Sigmoid colon (tissue), 4 donors: ENCODE data around the gene KRT73.

Source experiments
- EP300 ChIP-seq, 4 donors: sonication (generic); formaldehyde crosslinking; IDR thresholded peaks; one replicate each; pipeline ENCODE4 v1.6.1; 2017; ENCODE audit warnings: antibody characterized with exemption in 4 of 4
- POLR2A ChIP-seq, 2 donors: fragments of 450-650 bp; IDR thresholded peaks; one replicate each; pipeline ENCODE4 v1.6.1; 2016; ENCODE audit warnings: antibody characterized with exemption in 2 of 2, mild to moderate bottlenecking in 2 of 2, moderate library complexity in 2 of 2
- POLR2AphosphoS5 ChIP-seq, 4 donors: sonication (generic); formaldehyde crosslinking; IDR thresholded peaks; one replicate each; pipeline ENCODE4 v1.6.1; 2017; ENCODE audit warnings: antibody characterized with exemption in 4 of 4
- TF ChIP-seq, protein P1 (sequence below), 4 experiments: fragments of 450-650 bp in 3 of 4; fragments of 200-600 bp in 1 of 4; IDR thresholded peaks; one replicate each; pipeline ENCODE4 v1.5.1; 2016 to 2019; ENCODE audit warnings: antibody characterized with exemption in 4 of 4, mild to moderate bottlenecking in 3 of 4, moderate library complexity in 2 of 4

DNA sequence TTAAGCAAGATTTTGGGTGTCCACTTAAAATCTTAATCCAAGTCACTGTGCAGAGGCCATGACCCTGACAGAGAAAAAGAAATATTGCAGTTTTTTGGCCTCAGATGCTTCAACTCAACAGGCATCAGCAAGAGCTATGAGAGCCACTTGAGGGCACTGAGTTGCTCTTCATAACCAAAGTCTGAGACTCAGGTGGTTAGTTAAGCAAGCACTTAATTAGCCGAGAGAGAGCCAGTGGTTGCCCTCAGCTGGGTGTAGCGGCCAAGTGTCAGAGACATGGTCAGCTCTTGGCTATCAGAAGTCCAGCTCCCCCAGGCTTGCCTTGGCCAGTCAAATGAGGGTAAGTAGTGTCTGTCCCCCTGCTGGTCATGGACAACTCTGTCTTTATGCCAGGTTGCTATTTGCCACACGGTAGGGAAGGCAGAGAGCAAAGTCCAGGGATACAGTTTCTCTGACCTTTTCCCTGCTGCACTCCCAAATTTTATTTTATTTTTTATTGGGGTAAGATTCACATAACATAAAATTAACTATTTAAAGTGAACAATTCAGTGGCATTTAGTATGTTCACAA, 56.4 kb downstream of the KRT73 start:
- TF ChIP-seq, protein P1, sequence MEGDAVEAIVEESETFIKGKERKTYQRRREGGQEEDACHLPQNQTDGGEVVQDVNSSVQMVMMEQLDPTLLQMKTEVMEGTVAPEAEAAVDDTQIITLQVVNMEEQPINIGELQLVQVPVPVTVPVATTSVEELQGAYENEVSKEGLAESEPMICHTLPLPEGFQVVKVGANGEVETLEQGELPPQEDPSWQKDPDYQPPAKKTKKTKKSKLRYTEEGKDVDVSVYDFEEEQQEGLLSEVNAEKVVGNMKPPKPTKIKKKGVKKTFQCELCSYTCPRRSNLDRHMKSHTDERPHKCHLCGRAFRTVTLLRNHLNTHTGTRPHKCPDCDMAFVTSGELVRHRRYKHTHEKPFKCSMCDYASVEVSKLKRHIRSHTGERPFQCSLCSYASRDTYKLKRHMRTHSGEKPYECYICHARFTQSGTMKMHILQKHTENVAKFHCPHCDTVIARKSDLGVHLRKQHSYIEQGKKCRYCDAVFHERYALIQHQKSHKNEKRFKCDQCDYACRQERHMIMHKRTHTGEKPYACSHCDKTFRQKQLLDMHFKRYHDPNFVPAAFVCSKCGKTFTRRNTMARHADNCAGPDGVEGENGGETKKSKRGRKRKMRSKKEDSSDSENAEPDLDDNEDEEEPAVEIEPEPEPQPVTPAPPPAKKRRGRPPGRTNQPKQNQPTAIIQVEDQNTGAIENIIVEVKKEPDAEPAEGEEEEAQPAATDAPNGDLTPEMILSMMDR (IDR thresholded peaks at IDR 0.05): no peak
- TF ChIP-seq EP300 (IDR thresholded peaks at IDR 0.05): no peak
- no peak for TF ChIP-seq POLR2A (IDR thresholded peaks at IDR 0.05)
- no peak for TF ChIP-seq POLR2AphosphoS5 (IDR thresholded peaks at IDR 0.05)
